ENCODE data around the gene FNBP1.

DNA sequence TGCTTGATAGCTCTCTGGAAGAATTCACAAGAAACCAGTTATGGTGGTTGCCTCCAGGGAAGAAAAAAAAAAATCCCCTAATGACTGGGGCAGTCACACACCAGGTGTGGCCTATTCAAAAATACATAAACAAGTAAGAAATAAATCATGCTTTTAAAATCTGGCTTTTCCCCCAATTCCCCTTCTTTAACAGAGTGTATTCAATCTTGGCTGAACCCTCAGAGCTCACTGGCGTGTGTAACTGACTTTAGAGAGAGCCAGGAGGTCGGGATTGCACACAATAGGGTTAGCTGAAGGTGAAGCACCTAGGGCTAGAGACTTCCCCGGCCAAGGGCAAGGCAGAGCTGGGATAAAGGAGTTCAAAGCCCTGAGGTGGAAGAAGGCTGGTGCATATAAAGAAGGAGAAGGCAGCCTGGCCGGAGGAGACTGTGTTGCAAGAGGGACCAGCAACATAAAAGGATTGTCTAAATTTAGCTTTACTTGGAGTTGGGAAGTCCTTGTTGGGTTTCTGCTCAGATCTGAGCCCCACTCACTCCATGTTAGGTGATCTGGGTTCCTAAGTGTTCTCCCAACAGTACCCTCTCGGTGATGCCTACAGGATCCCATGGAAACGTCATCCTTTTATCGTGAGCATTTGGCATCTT, 19.7 kb downstream of the FNBP1 start:
- TF ChIP-seq, protein P1, sequence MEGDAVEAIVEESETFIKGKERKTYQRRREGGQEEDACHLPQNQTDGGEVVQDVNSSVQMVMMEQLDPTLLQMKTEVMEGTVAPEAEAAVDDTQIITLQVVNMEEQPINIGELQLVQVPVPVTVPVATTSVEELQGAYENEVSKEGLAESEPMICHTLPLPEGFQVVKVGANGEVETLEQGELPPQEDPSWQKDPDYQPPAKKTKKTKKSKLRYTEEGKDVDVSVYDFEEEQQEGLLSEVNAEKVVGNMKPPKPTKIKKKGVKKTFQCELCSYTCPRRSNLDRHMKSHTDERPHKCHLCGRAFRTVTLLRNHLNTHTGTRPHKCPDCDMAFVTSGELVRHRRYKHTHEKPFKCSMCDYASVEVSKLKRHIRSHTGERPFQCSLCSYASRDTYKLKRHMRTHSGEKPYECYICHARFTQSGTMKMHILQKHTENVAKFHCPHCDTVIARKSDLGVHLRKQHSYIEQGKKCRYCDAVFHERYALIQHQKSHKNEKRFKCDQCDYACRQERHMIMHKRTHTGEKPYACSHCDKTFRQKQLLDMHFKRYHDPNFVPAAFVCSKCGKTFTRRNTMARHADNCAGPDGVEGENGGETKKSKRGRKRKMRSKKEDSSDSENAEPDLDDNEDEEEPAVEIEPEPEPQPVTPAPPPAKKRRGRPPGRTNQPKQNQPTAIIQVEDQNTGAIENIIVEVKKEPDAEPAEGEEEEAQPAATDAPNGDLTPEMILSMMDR (IDR thresholded peaks at IDR 0.05) = no peak
- no peak for TF ChIP-seq EZH2phosphoT487 (IDR thresholded peaks at IDR 0.05)
- TF ChIP-seq EZH2 (IDR thresholded peaks at IDR 0.05) = no peak
